CD14-positive monocyte (primary cell): ENCODE data around the gene CSAD. TPM values are rescaled to one million over a fixed set of nuclear protein-coding genes. Genes with fewer than 3 reads are reported as not detected.
A peak's percentile ranks its signal among the peaks of the same experiment; 100 is the strongest.

ENCODE experiments used
- DNase-seq, 3 donors: peaks; one replicate each; pipeline ENCODE4 v3.0.0-alpha.2; 2011 to 2022
- H2AFZ ChIP-seq: 2 replicates; pipeline ENCODE4 v1.6.0; 2012; ENCODE audit warnings: mild to moderate bottlenecking, low read depth, low read length, inconsistent platforms; ENCODE audit not compliant: insufficient read depth, poor library complexity, severe bottlenecking
- H3K27ac ChIP-seq, 2 donors: 1 replicate in 1 of 2; 2 replicates in 1 of 2; pipeline ENCODE4 v1.5.1; 2012 to 2013; ENCODE audit warnings: low read length in 2 of 2, control low read depth in 1 of 2, inconsistent platforms in 1 of 2, low read depth in 1 of 2, mild to moderate bottlenecking in 1 of 2
- H3K27me3 ChIP-seq, 2 donors: one replicate each; pipeline versions ENCODE4 v1.6.0 to v1.6.1; 2011 to 2013; ENCODE audit warnings: low read length in 2 of 2; ENCODE audit not compliant: control insufficient read depth in 2 of 2, insufficient read depth in 2 of 2
- H3K36me3 ChIP-seq, 2 donors: replicated peaks in 1 of 2; 1 replicate in 1 of 2; 2 replicates in 1 of 2; pipeline versions ENCODE4 v1.5.1 to v1.6.1; 2012 to 2013; ENCODE audit warnings: low read length in 2 of 2, control low read depth in 1 of 2, inconsistent platforms in 1 of 2, mild to moderate bottlenecking in 1 of 2; ENCODE audit not compliant: insufficient read depth in 2 of 2, control insufficient read depth in 1 of 2
- H3K4me1 ChIP-seq, 2 donors: 1 replicate in 1 of 2; 2 replicates in 1 of 2; pipeline versions ENCODE4 v1.5.1 to v1.6.1; 2012 to 2013; ENCODE audit warnings: low read length in 2 of 2, control low read depth in 1 of 2, inconsistent platforms in 1 of 2, mild to moderate bottlenecking in 1 of 2, moderate library complexity in 1 of 2; ENCODE audit not compliant: insufficient read depth in 2 of 2, control insufficient read depth in 1 of 2
- H3K4me2 ChIP-seq: replicated peaks from 2 replicates; pipeline ENCODE3; 2012; ENCODE audit warnings: low read length, moderate library complexity, mild to moderate bottlenecking; ENCODE audit not compliant: poor library complexity, severe bottlenecking; ENCODE audit errors: extremely low read depth
- H3K4me3 ChIP-seq, 3 experiments: fragments of 200-600 bp in 1 of 3; sonication (generic) in 1 of 3; replicated peaks in 1 of 3; 1 replicate in 2 of 3; 2 replicates in 1 of 3; pipeline ENCODE4 v1.5.1; 2011 to 2013; ENCODE audit warnings: low read length in 3 of 3, mild to moderate bottlenecking in 3 of 3, control low read depth in 2 of 3, low read depth in 2 of 3, inconsistent platforms in 1 of 3, moderate library complexity in 1 of 3
- H3K79me2 ChIP-seq: 2 replicates; pipeline ENCODE4 v1.6.0; 2012; ENCODE audit warnings: mild to moderate bottlenecking, control low read depth, inconsistent platforms, low read length, moderate library complexity; ENCODE audit not compliant: insufficient read depth
- H3K9ac ChIP-seq: 2 replicates; pipeline ENCODE4 v1.6.0; 2017; ENCODE audit warnings: low read length, mild to moderate bottlenecking; ENCODE audit not compliant: insufficient read depth, poor library complexity, severe bottlenecking
- H3K9me3 ChIP-seq, 2 donors: replicated peaks in 1 of 2; 1 replicate in 1 of 2; 2 replicates in 1 of 2; pipeline versions ENCODE4 v1.5.1 to v1.6.1; 2012 to 2013; ENCODE audit warnings: low read length in 2 of 2, control low read depth in 1 of 2; ENCODE audit not compliant: control insufficient read depth in 1 of 2, insufficient read depth in 1 of 2
- H4K20me1 ChIP-seq: 2 replicates; pipeline ENCODE4 v1.6.0; 2012; ENCODE audit warnings: mild to moderate bottlenecking, low read length, control low read depth, moderate library complexity; ENCODE audit not compliant: insufficient read depth
- H3K27ac Mint-ChIP-seq, 7 donors: one replicate each; pipeline ENCODE4 v1.8.0; 2020; ENCODE audit warnings: mild to moderate bottlenecking in 7 of 7, mixed read lengths in 7 of 7, moderate library complexity in 6 of 7, inconsistent platforms in 2 of 7
- H3K27me3 Mint-ChIP-seq, 3 donors: one replicate each; pipeline ENCODE4 v1.8.0; 2021 to 2022; ENCODE audit warnings: low read depth in 3 of 3, mild to moderate bottlenecking in 3 of 3, mixed read lengths in 3 of 3, moderate library complexity in 3 of 3, inconsistent platforms in 1 of 3
- H3K36me3 Mint-ChIP-seq, 2 donors: one replicate each; pipeline ENCODE4 v1.8.0; 2020; ENCODE audit warnings: mixed read lengths in 2 of 2, inconsistent platforms in 1 of 2, mild to moderate bottlenecking in 1 of 2
- H3K4me1 Mint-ChIP-seq: one replicate; pipeline ENCODE4 v1.8.0; 2020; ENCODE audit warnings: mild to moderate bottlenecking, mixed read lengths
- H3K4me3 Mint-ChIP-seq, 2 donors: one replicate each; pipeline ENCODE4 v1.8.0; 2020; ENCODE audit warnings: mild to moderate bottlenecking in 2 of 2, mixed read lengths in 2 of 2, moderate library complexity in 1 of 2
- H3K9me3 Mint-ChIP-seq, 7 donors: one replicate each; pipeline ENCODE4 v1.8.0; 2020 to 2022; ENCODE audit warnings: mixed read lengths in 7 of 7, mild to moderate bottlenecking in 6 of 7, moderate library complexity in 6 of 7, inconsistent platforms in 2 of 7
- WGBS: methylation state at CpG from one replicate; pipeline ENCODE4 v1.1.5; 2013; ENCODE audit warnings: missing lambda C conversion rate; ENCODE audit not compliant: insufficient coverage; 5-methylcytosine and 5-hydroxymethylcytosine counted together
- intact Hi-C, 2 donors: fragments of 100-400 bp; cut with micrococcal nuclease; formaldehyde crosslinking; loops; one replicate each; pipeline versions ENCODE4 v1.15.0 to v1.15.1; 2023
- polyA plus RNA-seq, 3 donors: library from polyadenylated mRNA; depleted of rRNA in 1 of 3; unstranded in 2 of 3; stranded (reverse) in 1 of 3; fragments of 300-500 nt in 2 of 3; fragments of >200 nt in 1 of 3; fragmentation: Illumina TruSeq in 2 of 3; gene quantifications; 1 replicate in 2 of 3; 2 replicates in 1 of 3; pipeline ENCODE4 v1.2.3, GENCODE V29; 2012 to 2021
- TF ChIP-seq, protein P1 (sequence below): fragments of 200-600 bp; IDR thresholded peaks from one replicate; pipeline ENCODE4 v1.8.0; 2022; ENCODE audit warnings: antibody characterized with exemption, mild to moderate bottlenecking

CSAD gene
- polyA plus RNA-seq, 3 donors: 1.3 to 145 (median 1.4) TPM

DNA sequence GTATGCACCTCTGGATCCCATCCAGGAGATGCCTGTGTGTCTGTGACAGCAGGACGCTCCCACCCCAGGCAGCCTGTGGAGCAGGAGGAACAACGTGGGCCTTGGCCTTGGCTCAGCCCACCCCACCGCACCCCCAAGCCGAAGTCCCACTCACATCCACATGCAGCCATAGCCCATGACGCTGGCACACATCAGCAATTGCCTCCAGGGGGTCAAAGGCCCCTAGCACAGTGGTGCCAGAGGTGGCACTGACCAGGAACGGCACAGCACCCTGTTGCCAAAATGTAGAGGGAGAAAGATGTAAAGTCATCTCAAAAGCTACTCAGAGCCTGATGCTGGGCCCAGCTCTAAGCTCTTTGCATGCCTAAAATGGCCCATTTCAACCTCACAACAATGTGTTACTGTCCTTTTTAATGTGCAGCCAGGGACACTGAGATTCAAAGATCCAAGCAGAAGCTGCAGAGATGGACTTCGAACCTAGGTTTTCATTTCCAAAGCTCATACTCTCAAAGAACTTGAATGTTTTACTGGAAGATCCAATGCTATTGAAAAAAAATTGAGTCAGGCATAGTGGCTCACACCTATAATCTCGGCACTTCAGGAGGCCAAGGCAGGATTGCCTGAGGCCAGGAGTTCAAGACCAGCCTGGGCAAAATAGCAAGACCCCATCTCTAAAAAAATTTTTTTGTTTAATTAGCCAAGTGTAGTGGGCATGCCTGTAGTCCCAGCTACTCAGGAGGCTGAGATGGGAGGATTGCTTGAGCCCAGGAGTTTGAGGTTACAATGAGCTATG is 19.4 kb downstream of the CSAD start:
- no peaks in the 10 kb centered on the region for H3K79me2 ChIP-seq
- Mint-ChIP-seq H3K36me3 (peaks cover 6 to 21% of the 10 kb centered on the region in 2 donors), H3K4me3 (no peak overlapping the region), H3K9me3 (no peaks in the 10 kb centered on the region), H3K4me1 (peaks cover 5% of the 10 kb centered on the region), H3K27ac (peak overlapping the region in 1 of 7 donors; percentile 68), H3K27me3 (peaks cover 0 to 4% (median 1%) of the 10 kb centered on the region in 3 donors)
- DNase-seq: no peak
- H3K4me2 ChIP-seq: no peak overlapping the region
- H3K4me3 ChIP-seq: no peak overlapping the region
- no peak overlapping the region for H2AFZ ChIP-seq
- H3K27me3 ChIP-seq: no peaks in the 10 kb centered on the region
- no peaks in the 10 kb centered on the region for H4K20me1 ChIP-seq
- H3K9ac ChIP-seq: no peak overlapping the region
- intact Hi-C loops: no loop called here
- H3K4me1 ChIP-seq: no peaks in the 10 kb centered on the region
- H3K36me3 ChIP-seq: peaks cover 0 to 5% of the 10 kb centered on the region in 2 donors
- WGBS: 97% methylated on average over 7 of the region's 8 CpGs
- TF ChIP-seq, protein P1, sequence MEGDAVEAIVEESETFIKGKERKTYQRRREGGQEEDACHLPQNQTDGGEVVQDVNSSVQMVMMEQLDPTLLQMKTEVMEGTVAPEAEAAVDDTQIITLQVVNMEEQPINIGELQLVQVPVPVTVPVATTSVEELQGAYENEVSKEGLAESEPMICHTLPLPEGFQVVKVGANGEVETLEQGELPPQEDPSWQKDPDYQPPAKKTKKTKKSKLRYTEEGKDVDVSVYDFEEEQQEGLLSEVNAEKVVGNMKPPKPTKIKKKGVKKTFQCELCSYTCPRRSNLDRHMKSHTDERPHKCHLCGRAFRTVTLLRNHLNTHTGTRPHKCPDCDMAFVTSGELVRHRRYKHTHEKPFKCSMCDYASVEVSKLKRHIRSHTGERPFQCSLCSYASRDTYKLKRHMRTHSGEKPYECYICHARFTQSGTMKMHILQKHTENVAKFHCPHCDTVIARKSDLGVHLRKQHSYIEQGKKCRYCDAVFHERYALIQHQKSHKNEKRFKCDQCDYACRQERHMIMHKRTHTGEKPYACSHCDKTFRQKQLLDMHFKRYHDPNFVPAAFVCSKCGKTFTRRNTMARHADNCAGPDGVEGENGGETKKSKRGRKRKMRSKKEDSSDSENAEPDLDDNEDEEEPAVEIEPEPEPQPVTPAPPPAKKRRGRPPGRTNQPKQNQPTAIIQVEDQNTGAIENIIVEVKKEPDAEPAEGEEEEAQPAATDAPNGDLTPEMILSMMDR: no peak
- H3K9me3 ChIP-seq: no peaks in the 10 kb centered on the region
- H3K27ac ChIP-seq: no peak overlapping the region

DNA sequence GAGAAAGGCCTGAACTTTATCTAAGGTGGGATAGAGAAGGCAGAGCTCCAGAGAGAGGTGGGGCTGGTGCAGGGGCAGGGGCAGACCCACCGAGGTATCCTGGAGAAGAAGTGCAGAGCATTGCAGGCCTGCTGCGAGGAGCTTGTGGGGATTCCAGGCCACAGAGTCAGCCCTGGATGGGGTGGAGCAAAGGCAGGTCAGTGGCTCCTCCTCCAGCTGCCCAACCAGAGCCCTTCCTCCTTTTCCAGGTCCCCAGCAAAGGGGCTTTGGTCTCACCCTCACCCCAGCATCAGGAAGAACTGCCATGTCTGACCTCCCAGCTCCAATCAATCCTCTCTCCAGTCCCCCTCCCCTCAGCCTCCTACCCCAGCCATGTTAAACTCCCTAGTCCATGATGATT is 20.1 kb downstream of the CSAD start:
- Mint-ChIP-seq H3K27me3 (peaks cover 0 to 4% (median 1%) of the 10 kb centered on the region in 3 donors), H3K36me3 (peaks cover 6 to 21% of the 10 kb centered on the region in 2 donors), H3K4me1 (peaks cover 5% of the 10 kb centered on the region), H3K4me3 (no peak overlapping the region), H3K27ac (peak overlapping the region in 1 of 7 donors; percentile 8), H3K9me3 (no peaks in the 10 kb centered on the region)
- WGBS: 90% methylated on average over 1 of the region's 2 CpGs
- Histone ChIP-seq H3K27ac (no peak overlapping the region), H3K79me2 (no peaks in the 10 kb centered on the region), H3K4me3 (no peak overlapping the region), H4K20me1 (no peaks in the 10 kb centered on the region), H3K4me1 (no peaks in the 10 kb centered on the region), H3K9ac (no peak overlapping the region), H3K4me2 (no peak overlapping the region), H2AFZ (no peak overlapping the region), H3K36me3 (peaks cover 0 to 5% of the 10 kb centered on the region in 2 donors), H3K27me3 (no peaks in the 10 kb centered on the region), H3K9me3 (no peaks in the 10 kb centered on the region)
- no peak for DNase-seq
- TF ChIP-seq, protein P1: no peak
- intact Hi-C loops: no loop called here
